ENCODE results near the gene RBM47.
"Not testable (repeated sequence)": the region's sequence is repeated elsewhere in the genome, so short reads cannot be mapped to it uniquely, and the experiment has no call there.

RBM47 gene

GRCh38 chr4:40649321-40649720, 19.7 kb upstream of the RBM47 start:
- Histone ChIP-seq H3K27ac (ENCODE audit: low read depth, low read length, severe bottlenecking) (no peak overlapping the region), H3K4me1 (ENCODE audit: control insufficient read depth, insufficient read depth, low read length, poor library complexity, severe bottlenecking) (peaks cover 7% of the 10 kb centered on the region), H3K9me3 (ENCODE audit: control insufficient read depth, low read length) (no peaks in the 10 kb centered on the region), H3K4me3 (ENCODE audit: extremely low read depth, insufficient read depth, low read length, poor library complexity, severe bottlenecking) (no peak overlapping the region), H3K36me3 (ENCODE audit: control insufficient read depth, insufficient read depth, low read length) (no peaks in the 10 kb centered on the region)
- WGBS, 2 experiments (ENCODE audit: insufficient coverage in 2 of 2) = 95 to 96% methylated on average over 3 to 4 of the region's 6 CpGs

GRCh38 chr4:40648742-40649281, 19.1 kb upstream of the RBM47 start:
- WGBS, 2 experiments (ENCODE audit: insufficient coverage in 2 of 2) = 87 to 93% methylated on average over 7 to 9 of the region's 9 CpGs
- Histone ChIP-seq H3K4me3 (ENCODE audit: extremely low read depth, insufficient read depth, low read length, poor library complexity, severe bottlenecking) (no peak overlapping the region), H3K4me1 (ENCODE audit: control insufficient read depth, insufficient read depth, low read length, poor library complexity, severe bottlenecking) (peaks cover 7% of the 10 kb centered on the region), H3K27ac (ENCODE audit: low read depth, low read length, severe bottlenecking) (no peak overlapping the region), H3K9me3 (ENCODE audit: control insufficient read depth, low read length) (no peaks in the 10 kb centered on the region), H3K36me3 (ENCODE audit: control insufficient read depth, insufficient read depth, low read length) (no peaks in the 10 kb centered on the region)

- no peak overlapping the region for H3K27ac ChIP-seq (ENCODE audit: low read depth, low read length, severe bottlenecking)
- peaks cover 7% of the 10 kb centered on the region for H3K4me1 ChIP-seq (ENCODE audit: control insufficient read depth, insufficient read depth, low read length, poor library complexity, severe bottlenecking)
- no peaks in the 10 kb centered on the region for H3K9me3 ChIP-seq (ENCODE audit: control insufficient read depth, low read length)
- no peak overlapping the region for H3K4me3 ChIP-seq (ENCODE audit: extremely low read depth, insufficient read depth, low read length, poor library complexity, severe bottlenecking)
- no peaks in the 10 kb centered on the region for H3K36me3 ChIP-seq (ENCODE audit: control insufficient read depth, insufficient read depth, low read length)
Observed at GRCh38 chr4:40648131-40648530, 18.5 kb upstream of the RBM47 start.

GRCh38 chr4:40645586-40645985, 15.9 kb upstream of the RBM47 start:
- Histone ChIP-seq H3K27ac (ENCODE audit: low read depth, low read length, severe bottlenecking) (no peak overlapping the region), H3K36me3 (ENCODE audit: control insufficient read depth, insufficient read depth, low read length) (no peaks in the 10 kb centered on the region), H3K4me3 (ENCODE audit: extremely low read depth, insufficient read depth, low read length, poor library complexity, severe bottlenecking) (no peak overlapping the region), H3K4me1 (ENCODE audit: control insufficient read depth, insufficient read depth, low read length, poor library complexity, severe bottlenecking) (no peaks in the 10 kb centered on the region), H3K9me3 (ENCODE audit: control insufficient read depth, low read length) (no peaks in the 10 kb centered on the region)

- Histone ChIP-seq H3K27ac (ENCODE audit: low read depth, low read length, severe bottlenecking) (no peak overlapping the region), H3K4me3 (ENCODE audit: extremely low read depth, insufficient read depth, low read length, poor library complexity, severe bottlenecking) (no peak overlapping the region), H3K4me1 (ENCODE audit: control insufficient read depth, insufficient read depth, low read length, poor library complexity, severe bottlenecking) (peaks cover 12% of the 10 kb centered on the region), H3K9me3 (ENCODE audit: control insufficient read depth, low read length) (no peaks in the 10 kb centered on the region), H3K36me3 (ENCODE audit: control insufficient read depth, insufficient read depth, low read length) (no peaks in the 10 kb centered on the region)
- WGBS, 2 experiments (ENCODE audit: insufficient coverage in 2 of 2) = 76 to 85% methylated on average over 5 of the region's 5 CpGs
Observed at GRCh38 chr4:40632080-40632479, 2.4 kb upstream of the RBM47 start.

- Histone ChIP-seq H3K4me3 (ENCODE audit: extremely low read depth, insufficient read depth, low read length, poor library complexity, severe bottlenecking) (peak overlapping the region; percentile 40), H3K27ac (ENCODE audit: low read depth, low read length, severe bottlenecking) (peak overlapping the region; percentile 10), H3K4me1 (ENCODE audit: control insufficient read depth, insufficient read depth, low read length, poor library complexity, severe bottlenecking) (peaks cover 16% of the 10 kb centered on the region), H3K9me3 (ENCODE audit: control insufficient read depth, low read length) (no peaks in the 10 kb centered on the region), H3K36me3 (ENCODE audit: control insufficient read depth, insufficient read depth, low read length) (no peaks in the 10 kb centered on the region)
- WGBS, 2 experiments (ENCODE audit: insufficient coverage in 2 of 2) = 4% methylated on average over 33 to 36 of the region's 41 CpGs
Observed at GRCh38 chr4:40630335-40631021, 814 bp upstream of the RBM47 start.

GRCh38 chr4:40628888-40629287, 776 bp downstream of the RBM47 start:
- peaks cover 16% of the 10 kb centered on the region for H3K4me1 ChIP-seq (ENCODE audit: control insufficient read depth, insufficient read depth, low read length, poor library complexity, severe bottlenecking)
- H3K9me3 ChIP-seq (ENCODE audit: control insufficient read depth, low read length) = no peaks in the 10 kb centered on the region
- no peak overlapping the region for H3K27ac ChIP-seq (ENCODE audit: low read depth, low read length, severe bottlenecking)
- peak overlapping the region; percentile 40 for H3K4me3 ChIP-seq (ENCODE audit: extremely low read depth, insufficient read depth, low read length, poor library complexity, severe bottlenecking)
- whole genome bisulfite sequencing, 2 experiments (ENCODE audit: insufficient coverage in 2 of 2) = 0 to 25% methylated on average over 1 of the region's 6 CpGs
- H3K36me3 ChIP-seq (ENCODE audit: control insufficient read depth, insufficient read depth, low read length) = no peaks in the 10 kb centered on the region

- H3K4me3 ChIP-seq (ENCODE audit: extremely low read depth, insufficient read depth, low read length, poor library complexity, severe bottlenecking); H3K27ac ChIP-seq (ENCODE audit: low read depth, low read length, severe bottlenecking); H3K36me3 ChIP-seq (ENCODE audit: control insufficient read depth, insufficient read depth, low read length); H3K9me3 ChIP-seq (ENCODE audit: control insufficient read depth, low read length): not testable (repeated sequence)
- 17 to 20% methylated on average over 2 of the region's 6 CpGs for WGBS, 2 experiments (ENCODE audit: insufficient coverage in 2 of 2)
- H3K4me1 ChIP-seq (ENCODE audit: control insufficient read depth, insufficient read depth, low read length, poor library complexity, severe bottlenecking) = peaks cover 16% of the 10 kb centered on the region
Observed at GRCh38 chr4:40628407-40628806, 1.3 kb downstream of the RBM47 start.

GRCh38 chr4:40627540-40627939, 2.1 kb downstream of the RBM47 start:
- Histone ChIP-seq H3K9me3 (ENCODE audit: control insufficient read depth, low read length) (no peaks in the 10 kb centered on the region), H3K4me1 (ENCODE audit: control insufficient read depth, insufficient read depth, low read length, poor library complexity, severe bottlenecking) (peaks cover 16% of the 10 kb centered on the region), H3K4me3 (ENCODE audit: extremely low read depth, insufficient read depth, low read length, poor library complexity, severe bottlenecking) (no peak overlapping the region), H3K36me3 (ENCODE audit: control insufficient read depth, insufficient read depth, low read length) (no peaks in the 10 kb centered on the region), H3K27ac (ENCODE audit: low read depth, low read length, severe bottlenecking) (no peak overlapping the region)
- 100% methylated on average over 1 of the region's 1 CpG; no CpG with 5 or more reads in 1 of the 2 experiments for WGBS, 2 experiments (ENCODE audit: insufficient coverage in 2 of 2)

GRCh38 chr4:40626183-40626990, 3.3 kb downstream of the RBM47 start:
- Histone ChIP-seq H3K27ac (ENCODE audit: low read depth, low read length, severe bottlenecking) (no peak overlapping the region), H3K4me3 (ENCODE audit: extremely low read depth, insufficient read depth, low read length, poor library complexity, severe bottlenecking) (no peak overlapping the region)
- 23 to 24% methylated on average over 6 to 8 of the region's 10 CpGs for WGBS, 2 experiments (ENCODE audit: insufficient coverage in 2 of 2)

GRCh38 chr4:40623707-40624106, 6.0 kb downstream of the RBM47 start:
- H3K9me3 ChIP-seq (ENCODE audit: control insufficient read depth, low read length) = no peaks in the 10 kb centered on the region
- 100% methylated on average over 5 of the region's 7 CpGs; no CpG with 5 or more reads in 1 of the 2 experiments for WGBS, 2 experiments (ENCODE audit: insufficient coverage in 2 of 2)
- no peak overlapping the region for H3K4me3 ChIP-seq (ENCODE audit: extremely low read depth, insufficient read depth, low read length, poor library complexity, severe bottlenecking)
- no peak overlapping the region for H3K27ac ChIP-seq (ENCODE audit: low read depth, low read length, severe bottlenecking)
- H3K4me1 ChIP-seq (ENCODE audit: control insufficient read depth, insufficient read depth, low read length, poor library complexity, severe bottlenecking) = peaks cover 11% of the 10 kb centered on the region
- no peaks in the 10 kb centered on the region for H3K36me3 ChIP-seq (ENCODE audit: control insufficient read depth, insufficient read depth, low read length)

More at GRCh38 chr4:40626183-40626990, 3.3 kb downstream of the RBM47 start:
- H3K9me3 ChIP-seq (ENCODE audit: control insufficient read depth, low read length) = no peaks in the 10 kb centered on the region
- H3K36me3 ChIP-seq (ENCODE audit: control insufficient read depth, insufficient read depth, low read length) = no peaks in the 10 kb centered on the region
- H3K4me1 ChIP-seq (ENCODE audit: control insufficient read depth, insufficient read depth, low read length, poor library complexity, severe bottlenecking) = peaks cover 16% of the 10 kb centered on the region
